Measurements from ENCODE around the gene UPF2.
"Not testable (repeated sequence)": the region's sequence is repeated elsewhere in the genome, so short reads cannot be mapped to it uniquely, and the experiment has no call there.

UPF2 gene

DNA sequence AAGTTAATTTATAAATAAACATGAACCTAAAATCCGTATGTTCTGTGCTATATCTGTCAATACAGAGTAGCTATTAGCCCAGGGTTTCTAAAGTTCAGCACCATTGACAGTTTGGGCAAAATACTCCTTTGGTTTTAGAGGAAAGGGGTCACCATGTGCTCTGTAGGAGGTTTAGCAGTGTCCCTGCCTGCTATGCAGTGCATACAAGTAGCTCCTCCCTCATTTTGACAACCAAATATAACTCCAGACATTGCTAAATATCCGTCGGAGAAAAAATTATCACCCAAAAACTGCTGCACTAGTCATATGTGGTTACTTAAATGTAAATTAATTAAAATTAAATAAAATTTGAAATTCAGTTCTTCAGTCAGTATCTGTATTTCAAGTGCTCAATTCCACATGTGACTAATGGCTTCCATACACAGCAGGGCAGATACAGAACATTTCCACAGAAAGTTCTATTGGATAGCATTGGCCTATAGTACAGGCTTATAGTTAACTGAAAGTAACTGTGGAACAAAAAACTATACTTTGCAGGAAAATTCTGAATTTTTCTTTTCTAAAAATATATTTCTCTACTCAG is 6.4 kb downstream of the UPF2 start:
- no peak for DNase-seq

DNA sequence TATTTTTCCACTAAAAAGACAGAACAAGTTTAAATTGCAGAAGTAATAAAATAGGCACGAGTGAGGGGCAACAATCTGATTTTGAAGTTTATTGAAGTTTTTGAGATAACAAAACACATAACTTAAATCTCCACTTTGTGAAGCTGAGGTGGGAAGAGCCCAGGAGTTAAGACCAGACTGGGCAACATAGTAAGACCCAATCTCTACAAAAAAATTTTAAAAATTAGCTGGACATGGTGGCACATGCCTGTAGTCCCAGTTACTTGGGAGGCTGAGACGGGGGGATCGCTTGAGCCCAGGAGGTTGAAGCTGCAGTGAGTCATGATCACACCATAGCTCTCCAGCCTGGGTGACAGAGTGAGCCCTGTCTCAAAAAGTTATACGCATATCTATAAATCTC is 11.2 kb downstream of the UPF2 start:
- no peak for DNase-seq

DNA sequence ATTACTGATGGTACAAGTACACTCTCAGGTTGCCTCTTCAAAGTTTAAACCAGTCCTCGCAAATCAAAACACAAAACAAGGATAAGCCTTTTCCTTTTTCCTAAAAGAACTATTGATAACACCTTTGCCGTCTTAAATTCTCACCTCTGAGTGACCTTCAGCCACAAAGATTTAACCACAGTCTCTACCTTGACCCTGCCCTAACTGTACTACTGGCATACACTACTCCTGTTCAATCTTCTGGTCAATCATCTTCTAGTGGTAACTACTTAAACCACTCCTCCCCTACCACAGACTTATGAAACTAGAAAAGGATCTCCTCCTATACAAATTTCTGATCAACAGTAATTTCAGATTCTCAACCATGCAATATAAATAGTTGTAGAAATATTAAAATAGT is 15.1 kb downstream of the UPF2 start:
- no peak for DNase-seq

DNA sequence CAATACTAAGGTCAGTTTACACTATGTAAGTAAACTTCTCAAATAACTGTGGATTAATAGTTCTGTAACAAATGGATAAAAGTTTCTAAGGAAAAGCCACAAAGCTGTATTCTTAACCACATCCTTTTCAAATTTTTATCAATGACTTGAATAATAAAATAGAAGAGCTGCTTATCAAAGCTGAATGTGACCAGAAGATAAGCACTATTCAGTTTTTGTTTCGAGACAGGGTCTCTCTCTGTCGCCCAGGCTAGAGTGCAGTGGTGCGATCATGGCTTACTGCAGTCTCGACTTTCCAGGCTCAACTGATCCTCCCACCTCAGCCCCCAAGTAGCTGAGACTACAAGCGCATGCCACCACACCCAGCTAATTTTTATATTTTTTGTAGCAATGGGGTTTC is 17.0 kb downstream of the UPF2 start:
- no peak for DNase-seq

DNA sequence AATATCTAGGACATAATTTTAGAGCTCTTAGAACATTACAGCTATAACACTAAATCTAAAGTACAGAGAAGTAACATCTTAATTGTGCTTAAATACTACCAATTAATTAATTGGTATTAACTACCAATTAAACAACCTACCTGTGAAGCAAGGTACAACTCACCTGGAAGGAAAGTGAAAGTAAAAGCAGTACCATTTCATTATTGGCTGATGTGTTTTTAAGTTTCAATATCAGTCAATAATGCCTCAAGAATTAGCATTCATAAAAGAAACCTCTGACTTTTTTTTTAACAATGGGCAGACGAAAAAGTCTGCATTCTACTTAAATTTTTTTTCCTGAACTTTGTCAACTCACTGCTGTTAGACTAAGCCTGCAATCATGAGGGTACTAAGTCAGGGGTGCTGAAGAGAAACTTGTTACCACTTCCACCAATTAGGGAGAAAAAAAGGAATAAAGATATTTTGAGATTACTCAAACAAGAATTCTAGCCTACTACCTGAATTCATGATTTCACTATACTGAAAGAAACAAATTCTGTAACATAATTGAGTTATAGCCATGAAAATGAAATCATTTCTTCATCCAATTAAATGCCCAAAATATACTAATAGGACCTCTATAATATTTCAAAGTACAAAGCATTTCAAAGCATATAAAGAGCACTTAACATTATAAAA is 19.9 kb downstream of the UPF2 start:
- no peak for DNase-seq

DNA sequence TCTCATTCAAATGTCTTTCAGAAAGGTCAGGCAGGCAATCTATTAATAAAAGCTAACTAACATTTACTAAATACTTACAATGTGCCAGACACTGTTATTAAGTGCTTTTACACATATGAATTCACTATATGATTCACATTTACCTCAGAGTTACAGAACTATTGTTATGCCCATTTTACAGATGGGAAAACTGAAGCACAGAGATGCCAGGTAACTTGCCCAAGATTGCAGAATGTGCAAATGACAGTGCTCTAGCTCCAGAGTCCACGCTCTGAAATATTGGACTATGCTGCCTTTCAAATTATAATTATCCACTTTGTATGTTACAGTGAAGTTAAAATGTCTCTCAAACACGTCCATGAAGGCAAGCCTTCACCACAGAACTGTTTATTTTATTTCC is 22.0 kb downstream of the UPF2 start:
- no peak for DNase-seq

DNA sequence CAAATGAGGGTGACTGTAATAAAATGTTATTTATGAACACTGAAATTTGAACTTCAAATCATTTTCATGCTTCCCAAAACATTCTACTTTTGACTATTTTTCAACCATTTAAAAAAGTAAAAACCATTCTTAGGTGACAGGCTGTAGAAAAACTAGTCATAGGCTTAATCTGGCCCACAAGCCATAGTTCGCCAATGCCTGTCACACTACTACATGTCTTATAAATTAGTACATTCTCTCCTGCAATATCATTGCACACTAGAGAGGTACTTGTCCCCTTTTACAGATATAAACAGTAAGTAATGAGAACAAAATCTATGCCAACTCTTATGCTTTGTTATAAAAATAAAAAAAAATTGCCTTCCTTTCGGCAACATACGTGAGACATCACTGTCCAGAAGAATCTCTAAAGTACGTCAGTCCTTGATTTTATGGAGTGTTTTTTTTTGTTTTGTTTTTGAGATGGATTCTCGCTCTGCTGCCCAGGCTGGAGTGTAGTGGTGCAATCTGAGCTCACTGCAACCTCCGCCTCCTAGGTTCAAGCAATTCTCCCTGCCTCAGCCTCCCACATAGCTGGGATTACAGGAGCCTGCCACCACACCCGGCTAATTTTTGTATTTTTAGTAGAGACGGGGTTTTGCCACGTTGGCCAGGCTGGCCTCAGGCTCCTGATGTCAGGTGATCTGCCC is 23.2 kb downstream of the UPF2 start:
- no peak for DNase-seq

DNA sequence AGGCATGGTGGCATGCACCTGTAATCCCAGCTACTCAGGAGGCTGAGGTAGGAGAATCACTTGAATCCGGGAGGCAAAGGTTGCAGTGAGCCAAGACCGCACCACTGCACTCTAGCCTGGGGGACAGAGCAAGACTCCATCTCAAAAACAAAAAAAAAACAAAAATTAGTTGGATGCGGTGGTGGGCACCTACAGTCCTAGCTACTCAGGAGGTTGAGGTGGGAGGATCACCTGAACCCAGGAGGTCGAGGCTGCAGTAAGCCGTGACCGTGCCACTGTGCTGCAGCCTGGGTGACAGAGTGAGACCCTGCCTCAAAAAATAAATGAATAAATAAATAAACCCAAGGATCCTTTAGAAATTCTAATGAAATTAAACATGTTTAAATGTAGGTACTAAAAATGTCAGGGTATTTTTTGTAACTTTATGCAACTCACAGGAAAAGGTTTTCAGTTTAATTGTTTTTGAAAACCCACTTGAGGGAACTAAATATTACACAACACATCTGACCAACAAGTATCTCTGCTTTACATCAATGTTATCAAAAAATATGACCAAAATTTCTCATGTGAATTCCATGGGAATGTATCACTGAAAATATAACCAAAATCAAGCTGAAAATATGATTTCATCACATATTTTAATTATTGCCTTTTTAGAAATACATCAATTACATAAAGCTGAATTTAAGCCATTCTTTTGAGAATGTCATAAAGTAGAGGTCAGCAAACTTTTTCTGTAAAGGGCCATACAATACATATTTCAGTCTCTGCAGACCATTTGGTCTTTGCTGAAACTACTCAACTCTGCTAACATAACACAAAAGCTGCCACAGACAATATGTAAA is 23.9 kb downstream of the UPF2 start:
- DNase-seq, result no peak

DNA sequence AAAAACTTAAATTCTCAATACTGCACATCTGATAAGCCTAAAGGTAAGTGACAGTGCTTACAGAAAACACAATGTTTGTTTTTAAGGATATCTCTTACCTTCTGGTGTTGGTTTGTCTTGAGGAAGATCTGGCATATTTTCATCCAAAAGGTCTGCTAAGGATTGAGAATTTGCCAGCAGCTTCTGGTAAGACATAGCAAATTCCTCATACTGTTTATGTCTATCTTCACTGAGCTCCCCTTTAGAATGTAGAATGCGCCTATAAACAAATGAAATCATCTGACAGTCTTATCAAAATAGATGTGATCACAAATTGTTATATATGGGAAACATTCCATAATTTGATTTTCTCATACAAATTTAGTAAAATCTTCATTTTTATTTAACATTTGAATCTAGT is 28.7 kb downstream of the UPF2 start:
- no peak for DNase-seq

DNA sequence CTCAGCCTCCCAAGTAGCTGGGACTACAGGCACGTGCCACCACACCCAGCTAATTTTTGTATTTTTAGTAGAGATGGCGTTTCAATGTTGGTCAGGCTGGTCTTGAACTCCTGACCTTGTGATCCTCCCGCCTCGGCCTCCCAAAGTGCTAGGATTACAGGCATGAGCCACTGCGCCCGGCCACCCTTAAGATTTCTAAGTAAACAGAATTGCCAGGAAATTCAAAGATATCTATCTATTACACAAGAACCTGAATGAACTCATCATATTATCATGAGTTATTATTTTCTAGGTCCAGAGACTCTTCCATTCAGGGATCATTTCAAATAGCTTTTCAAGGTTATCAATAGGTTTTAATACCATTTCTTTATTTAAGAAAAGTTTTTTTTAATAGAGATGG is 29.2 kb downstream of the UPF2 start:
- DNase-seq, result not testable (repeated sequence)

DNA sequence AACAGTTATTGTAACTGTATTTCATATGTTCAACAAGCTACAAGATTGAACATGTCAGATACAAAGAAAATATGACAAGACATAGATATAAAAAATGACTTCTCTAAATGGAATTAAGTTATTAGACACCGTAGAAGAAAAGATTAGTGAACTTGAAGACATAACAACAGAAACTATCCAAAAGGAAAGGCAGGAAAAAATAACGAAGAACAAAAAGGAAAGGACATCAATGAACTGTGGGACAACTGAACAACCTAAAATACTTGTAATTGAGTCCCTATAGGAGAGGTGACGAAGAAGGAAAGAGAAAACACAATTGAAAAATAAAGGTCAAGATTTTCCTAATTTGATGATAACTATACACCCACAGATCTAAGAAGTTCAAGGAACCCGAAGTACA is 32.3 kb downstream of the UPF2 start:
- no peak for DNase-seq

DNA sequence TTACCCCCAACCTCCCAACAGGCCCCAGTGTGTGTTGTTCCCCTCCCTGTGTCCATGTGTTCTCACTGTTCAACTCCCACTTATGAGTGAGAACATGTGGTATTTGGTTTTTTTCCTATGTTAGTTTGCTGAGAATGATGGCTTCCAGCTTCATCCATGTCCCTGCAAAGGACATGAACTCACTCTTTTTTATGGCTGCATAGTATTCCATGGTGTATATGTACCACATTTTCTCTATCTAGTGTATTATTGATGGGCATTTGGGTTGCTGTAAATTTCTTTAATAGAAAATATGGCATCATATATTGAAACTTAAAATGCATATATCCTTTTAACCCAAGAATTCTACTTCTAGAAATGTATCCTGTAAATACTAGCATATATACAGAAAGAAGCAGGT is 33.8 kb downstream of the UPF2 start:
- not testable (repeated sequence) for DNase-seq

DNA sequence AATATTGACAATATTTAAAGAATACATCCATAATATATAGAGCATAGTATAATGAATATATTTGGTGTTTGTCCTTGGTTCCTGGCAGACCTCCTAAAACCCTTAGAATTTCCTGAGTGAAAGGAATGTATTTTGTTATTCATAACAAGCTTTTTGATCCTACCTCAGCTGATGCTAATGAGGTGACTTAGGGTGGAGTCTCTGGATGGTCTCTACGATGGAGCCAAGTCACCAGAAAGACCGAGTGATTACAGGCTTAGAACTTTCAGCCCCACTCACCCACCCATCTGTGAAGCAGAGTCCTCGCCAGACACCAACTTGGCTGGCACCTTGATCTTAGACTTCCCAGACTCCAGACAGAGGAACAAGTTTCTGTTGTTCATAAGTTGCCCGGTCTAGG is 35.9 kb downstream of the UPF2 start:
- no peak for DNase-seq

DNA sequence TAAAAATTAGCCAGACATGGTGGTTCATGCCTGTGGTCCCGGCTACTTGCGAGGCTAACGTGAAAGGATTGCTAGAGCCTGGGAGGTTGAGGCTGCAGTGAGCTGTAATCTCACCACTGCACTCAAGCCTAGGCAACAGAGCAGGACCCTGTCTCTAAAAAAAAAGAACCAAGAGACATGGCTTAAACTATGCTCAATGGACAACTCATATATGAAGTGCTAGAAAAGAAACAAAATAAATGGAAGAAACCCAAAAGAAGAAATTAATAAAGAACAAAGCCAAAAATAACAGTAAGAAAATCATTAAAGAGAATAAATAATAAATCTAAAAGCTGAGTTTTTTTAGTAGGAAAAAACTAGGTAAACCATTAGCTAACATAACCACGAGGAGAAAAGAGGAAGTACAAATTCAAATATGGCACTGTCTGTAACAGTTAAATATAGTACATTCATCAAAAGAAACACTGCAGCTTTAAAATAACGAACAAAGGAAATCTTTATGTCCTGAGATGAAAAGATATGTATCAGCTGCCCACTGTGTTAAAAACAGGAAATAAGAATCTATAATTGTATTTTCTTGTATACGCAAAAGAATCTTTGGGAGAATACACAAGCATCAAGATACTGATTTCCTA is 48.7 kb downstream of the UPF2 start:
- no peak for DNase-seq

DNA sequence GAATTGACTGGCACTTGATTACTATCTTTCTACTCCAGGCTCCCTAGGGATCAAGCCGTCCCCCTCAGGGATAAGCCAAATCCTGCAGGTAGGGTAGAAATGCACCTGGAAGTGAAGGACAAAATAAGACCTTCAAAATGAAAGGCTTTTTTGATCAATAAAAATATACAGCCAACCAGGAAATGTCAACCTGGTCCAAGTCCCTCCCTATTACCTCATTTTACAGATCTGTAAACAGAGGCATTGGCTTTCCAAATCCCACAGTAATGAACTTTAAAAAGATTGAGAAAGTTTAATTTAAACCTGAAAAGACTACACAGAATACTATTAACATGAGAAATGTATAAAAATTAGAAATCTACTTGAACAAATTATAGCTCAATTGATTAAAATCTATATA is 53.7 kb downstream of the UPF2 start:
- no peak for DNase-seq

DNA sequence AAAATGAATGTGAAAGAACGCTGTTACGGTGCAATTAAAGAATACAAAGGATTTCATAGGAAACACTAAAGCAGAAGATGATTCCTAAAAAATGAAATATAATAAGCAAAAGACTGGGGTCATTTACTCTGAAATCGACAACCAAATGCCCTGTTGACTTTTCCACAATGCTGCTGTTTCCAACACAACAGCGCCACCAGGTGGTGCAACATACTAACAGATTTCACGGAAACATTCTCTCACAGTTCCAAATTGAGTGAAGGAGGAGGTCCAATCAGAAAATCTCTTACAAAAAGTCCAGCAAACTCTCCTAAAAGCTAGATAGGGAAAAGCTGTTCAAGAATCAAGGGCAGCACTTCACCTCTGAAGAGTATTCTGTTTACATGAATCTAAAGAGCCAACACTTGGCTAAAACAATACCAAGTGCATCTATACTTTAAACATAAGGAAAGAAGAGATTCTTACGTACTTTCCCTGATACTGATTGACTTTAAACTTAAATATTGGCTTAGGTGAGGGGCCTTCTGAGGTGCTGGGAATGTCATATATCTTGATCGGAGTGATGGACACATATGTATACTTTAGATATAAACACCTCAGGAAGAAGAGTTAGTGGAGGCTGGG is 55.9 kb downstream of the UPF2 start:
- peak; percentile 83 for DNase-seq

DNA sequence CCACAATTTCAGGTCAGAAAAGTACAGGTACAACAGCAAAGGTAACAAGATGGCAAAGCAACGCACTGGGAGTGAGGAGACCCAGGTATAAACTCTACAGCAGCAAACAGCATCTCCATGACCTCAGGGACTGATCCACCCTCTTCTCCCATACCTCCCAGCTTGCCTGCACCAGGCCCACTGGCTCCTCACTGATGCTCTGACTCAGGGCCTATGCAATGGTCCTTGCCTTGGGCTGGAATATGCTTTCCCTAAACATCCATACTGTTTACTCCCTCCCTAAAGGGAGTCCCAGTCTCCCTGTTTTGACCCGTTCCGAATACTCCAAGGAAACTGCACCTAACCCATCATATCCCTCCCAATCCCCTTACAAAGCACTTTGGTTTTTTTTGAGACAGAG is 60.4 kb downstream of the UPF2 start:
- DNase-seq, result no peak

DNA sequence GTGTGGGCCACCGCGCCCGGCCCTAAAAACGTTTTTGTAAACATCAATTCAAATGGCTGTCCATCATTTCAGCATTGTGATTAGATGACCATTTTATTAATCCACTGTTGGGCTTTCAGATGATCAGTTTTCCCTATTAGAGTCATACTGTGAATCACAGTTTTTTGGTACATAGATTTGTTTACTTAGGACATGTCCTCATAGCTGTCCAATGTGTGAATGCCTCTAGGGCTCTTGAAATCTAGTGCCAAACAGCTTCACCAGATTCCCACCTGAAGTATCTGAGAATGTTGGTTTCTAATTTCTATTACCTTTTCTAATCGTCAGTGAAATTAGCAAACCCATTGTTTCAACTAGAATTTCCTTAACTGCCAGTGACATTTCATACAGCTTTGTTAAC is 66.8 kb downstream of the UPF2 start:
- DNase-seq, result no peak

DNA sequence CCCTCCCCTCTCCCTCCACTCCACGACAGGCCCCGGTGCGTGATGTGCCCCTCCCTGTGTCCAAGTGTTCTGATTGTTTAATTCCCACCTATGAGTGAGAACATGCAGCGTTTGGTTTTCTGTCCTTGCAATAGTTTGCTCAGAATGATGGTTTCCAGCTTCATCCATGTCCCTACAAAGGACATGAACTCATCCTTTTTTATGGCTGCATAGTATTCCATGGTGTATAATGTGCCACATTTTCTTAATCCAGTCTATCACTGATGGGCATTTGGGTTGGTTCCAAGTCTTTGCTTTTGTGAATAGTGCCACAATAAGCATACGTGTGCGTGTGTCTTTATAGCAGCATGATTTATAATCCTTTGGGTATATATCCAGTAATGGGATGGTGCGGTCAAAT is 70.1 kb downstream of the UPF2 start:
- not testable (repeated sequence) for DNase-seq

DNA sequence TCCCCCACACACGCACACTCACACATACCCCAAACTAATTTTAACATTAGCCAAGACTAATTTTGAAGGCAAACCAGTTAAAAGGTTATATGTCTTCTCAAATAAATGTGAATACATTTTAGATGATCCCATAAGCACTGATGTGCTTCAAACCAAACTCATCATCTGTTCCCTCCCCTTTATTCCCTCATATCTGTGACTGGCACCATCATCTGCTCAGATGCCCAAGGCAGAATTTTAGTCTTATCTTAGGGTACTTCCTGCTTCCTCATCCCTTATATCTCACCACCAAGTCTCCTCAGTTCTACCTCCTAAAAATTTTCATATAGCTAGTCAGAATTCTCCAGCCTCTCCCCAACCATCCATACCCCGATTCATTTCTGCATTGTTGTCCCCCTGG is 80.4 kb downstream of the UPF2 start:
- no peak for DNase-seq

DNA sequence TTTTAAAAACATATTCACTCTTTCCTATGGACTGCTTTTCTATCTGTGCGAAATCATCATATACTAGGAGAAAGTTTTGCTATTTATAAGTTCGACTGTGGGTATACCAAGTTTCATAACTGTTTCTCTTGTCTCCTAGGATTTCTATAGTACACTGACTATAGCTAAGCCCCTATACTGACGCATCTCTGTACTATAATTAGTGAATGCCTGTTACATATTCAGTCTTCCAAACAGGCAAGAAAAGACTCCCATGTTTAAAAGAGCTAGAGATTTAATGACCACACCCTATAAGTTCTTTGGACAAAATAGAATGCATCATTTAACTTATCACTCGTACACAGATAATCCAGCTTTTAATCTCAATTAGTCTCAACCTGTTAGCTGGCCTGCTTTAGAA is 80.8 kb downstream of the UPF2 start:
- no peak for DNase-seq

DNA sequence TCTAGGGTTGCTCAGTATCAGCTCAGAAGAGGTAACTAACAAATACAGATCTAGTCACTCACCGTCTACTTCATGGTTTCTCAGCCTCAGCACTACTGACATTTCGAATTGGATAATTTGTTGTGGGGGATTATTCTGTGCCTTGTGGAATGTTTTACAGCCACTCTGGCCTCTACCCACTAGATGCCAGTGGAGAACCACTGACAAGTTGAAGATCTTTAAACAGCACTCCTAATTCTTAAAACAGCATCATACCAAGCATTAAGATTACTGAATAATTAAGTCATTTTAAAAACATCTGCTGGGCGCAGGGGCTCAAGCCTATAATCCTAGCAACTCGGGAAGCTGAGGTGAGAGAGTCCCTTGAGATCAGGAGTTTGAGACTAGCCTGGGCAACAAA is 82.6 kb downstream of the UPF2 start:
- no peak for DNase-seq

DNA sequence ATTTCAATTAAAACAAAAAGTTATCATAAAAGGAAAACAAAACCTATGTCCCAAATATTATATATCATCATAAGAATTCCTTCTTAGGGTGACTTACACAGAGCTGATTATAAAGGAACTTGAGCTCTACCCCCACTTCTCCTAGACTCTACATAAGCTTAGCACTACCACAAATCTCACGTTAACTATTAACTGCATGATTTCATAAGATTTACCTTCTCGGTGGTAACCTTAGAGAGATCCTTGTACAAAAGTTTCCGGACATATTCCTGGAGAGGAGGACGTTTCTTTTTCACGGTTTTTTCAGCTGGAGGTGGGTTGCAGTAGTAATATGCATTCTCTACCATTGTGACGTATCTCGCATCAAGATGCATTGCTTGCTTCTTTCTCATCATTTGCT is 83.7 kb downstream of the UPF2 start:
- no peak for DNase-seq
